SK-N-SH (cell line): ENCODE measurements around the gene EDEM3. TPM values are rescaled to one million over a fixed set of nuclear protein-coding genes. Genes with fewer than 3 reads are reported as not detected.

Experiments used
- CTCF ChIA-PET: fragments of 300-600, 350-600 bp; formaldehyde crosslinking; extraction: SDS; loops from one replicate; lab custom pipeline; 2021; lab: Yijun Ruan, JAX
- POLR2A ChIA-PET: fragments of 350-600 bp; sonication (Branson Sonifier 250); formaldehyde crosslinking; extraction: SDS; loops from one replicate; lab custom pipeline; 2020; ENCODE audit warnings: antibody characterized with exemption, inconsistent platforms; lab: Yijun Ruan, JAX
- DNase-seq: peaks from one replicate; pipeline ENCODE4 v3.0.0; 2012
- H2AFZ ChIP-seq: fragments of 200-600 bp; sonication (generic); 2 replicates; pipeline ENCODE4 v1.8.1; 2016; ENCODE audit warnings: antibody characterized with exemption, mild to moderate bottlenecking, low read depth
- H3F3A ChIP-seq: fragments of 200-600 bp; sonication (generic); replicated peaks from 2 replicates; pipeline ENCODE3; 2016; ENCODE audit warnings: antibody characterized with exemption, mild to moderate bottlenecking; ENCODE audit not compliant: insufficient read depth
- H3K27ac ChIP-seq, 2 experiments: fragments of 200-500 bp in 1 of 2; fragments of 200-600 bp in 1 of 2; sonication (Bioruptor generic) in 1 of 2; sonication (generic), shearing (Covaris generic) in 1 of 2; 2 replicates each; pipeline versions ENCODE4 v1.5.1 to v1.6.1; 2014 to 2016; ENCODE audit warnings: low read depth in 2 of 2, inconsistent platforms in 1 of 2, low read length in 1 of 2, mild to moderate bottlenecking in 1 of 2, mixed read lengths in 1 of 2
- H3K27me3 ChIP-seq: fragments of 200-600 bp; sonication (generic), shearing (Covaris generic); 2 replicates; pipeline ENCODE4 v1.6.1; 2016; ENCODE audit warnings: mixed run types; ENCODE audit not compliant: insufficient read depth
- H3K36me3 ChIP-seq, 2 experiments: fragments of 200-500 bp in 1 of 2; fragments of 200-600 bp in 1 of 2; sonication (Bioruptor generic) in 1 of 2; sonication (generic) in 1 of 2; replicated peaks in 1 of 2; 2 replicates each; pipeline versions ENCODE3 to v1.5.1; 2014 to 2016; ENCODE audit warnings: low read length in 1 of 2, mild to moderate bottlenecking in 1 of 2; ENCODE audit not compliant: insufficient read depth in 2 of 2, control insufficient read depth in 1 of 2
- H3K4me1 ChIP-seq, 2 experiments: fragments of 200-500 bp in 1 of 2; fragments of 200-600 bp in 1 of 2; sonication (Bioruptor generic) in 1 of 2; sonication (generic), shearing (Covaris generic) in 1 of 2; 2 replicates each; pipeline versions ENCODE4 v1.5.1 to v1.6.1; 2014 to 2016; ENCODE audit warnings: low read depth in 1 of 2, low read length in 1 of 2, mixed run types in 1 of 2; ENCODE audit not compliant: insufficient read depth in 2 of 2, control insufficient read depth in 1 of 2
- H3K4me2 ChIP-seq: fragments of 200-600 bp; sonication (generic), shearing (Covaris generic); 2 replicates; pipeline ENCODE4 v1.6.1; 2017; ENCODE audit warnings: mixed run types
- H3K4me3 ChIP-seq, 2 experiments: fragments of 200-500 bp in 1 of 2; fragments of 200-600 bp in 1 of 2; sonication (Bioruptor generic) in 1 of 2; sonication (generic), shearing (Covaris generic) in 1 of 2; 2 replicates each; pipeline versions ENCODE4 v1.5.1 to v1.8.1; 2014 to 2016; ENCODE audit warnings: low read depth in 2 of 2, inconsistent platforms in 1 of 2, low read length in 1 of 2, mild to moderate bottlenecking in 1 of 2, mixed read lengths in 1 of 2, moderate library complexity in 1 of 2
- H3K79me2 ChIP-seq: fragments of 200-600 bp; sonication (generic); 2 replicates; pipeline ENCODE4 v1.8.1; 2017; ENCODE audit warnings: mild to moderate bottlenecking; ENCODE audit not compliant: insufficient read depth
- H3K9ac ChIP-seq: fragments of 200-600 bp; sonication (generic); 2 replicates; pipeline ENCODE4 v1.6.1; 2017; ENCODE audit warnings: mixed run types
- H3K9me2 ChIP-seq: fragments of 200-600 bp; sonication (generic); 2 replicates; pipeline ENCODE4 v1.6.1; 2017; ENCODE audit warnings: mixed run types
- H3K9me3 ChIP-seq: fragments of 200-600 bp; sonication (generic); 2 replicates; pipeline ENCODE4 v1.6.1; 2017; ENCODE audit warnings: mixed run types, mild to moderate bottlenecking, moderate library complexity
- H4K20me1 ChIP-seq: fragments of 200-600 bp; sonication (generic); 2 replicates; pipeline ENCODE4 v1.6.1; 2017; ENCODE audit warnings: mild to moderate bottlenecking, mixed run types; ENCODE audit not compliant: insufficient read depth
- CHD2 ChIP-seq: fragments of 150-350 bp; IDR thresholded peaks from 2 replicates; pipeline ENCODE4 v1.6.1; 2018; ENCODE audit warnings: low read length; ENCODE audit not compliant: partially characterized antibody
- CTCF ChIP-seq: fragments of 200-600 bp; sonication (generic); IDR thresholded peaks from 2 replicates; pipeline ENCODE4 v1.6.1; 2017; ENCODE audit warnings: antibody characterized with exemption, mild to moderate bottlenecking, moderate library complexity
- ELF1 ChIP-seq: IDR thresholded peaks from 2 replicates; pipeline ENCODE4 v1.4.0; 2012
- EP300 ChIP-seq, 2 experiments: IDR thresholded peaks; 2 replicates each; pipeline versions ENCODE4 v1.4.0 to v1.6.1; 2012; ENCODE audit warnings: borderline replicate concordance in 1 of 2, low read depth in 1 of 2, low read length in 1 of 2
- FOSL2 ChIP-seq: IDR thresholded peaks from 2 replicates; pipeline ENCODE4 v1.4.0; 2012; ENCODE audit warnings: low read depth, mild to moderate bottlenecking, moderate library complexity, borderline replicate concordance
- FOXJ3 ChIP-seq: sonication (generic); formaldehyde crosslinking; IDR thresholded peaks from 2 replicates; pipeline ENCODE4 v1.5.1; 2020; ENCODE audit warnings: mild to moderate bottlenecking, missing genetic modification reagents
- FOXM1 ChIP-seq: IDR thresholded peaks from 2 replicates; pipeline ENCODE4 v1.4.0; 2012; ENCODE audit warnings: low read depth, mild to moderate bottlenecking
- GABPA ChIP-seq: IDR thresholded peaks from 2 replicates; pipeline ENCODE4 v1.4.0; 2012; ENCODE audit warnings: low read depth, mild to moderate bottlenecking
- IRF3 ChIP-seq: fragments of 150-350 bp; IDR thresholded peaks from 2 replicates; pipeline ENCODE4 v1.6.1; 2016; ENCODE audit warnings: mild to moderate bottlenecking, low read depth, low read length
- JUND ChIP-seq: IDR thresholded peaks from 2 replicates; pipeline ENCODE4 v1.4.0; 2012
- MEF2A ChIP-seq: IDR thresholded peaks from 2 replicates; pipeline ENCODE4 v1.4.0; 2012; ENCODE audit warnings: low read depth, borderline replicate concordance
- NFIC ChIP-seq: IDR thresholded peaks from 2 replicates; pipeline ENCODE4 v1.4.0; 2012; ENCODE audit warnings: borderline replicate concordance
- PBX3 ChIP-seq: IDR thresholded peaks from 2 replicates; pipeline ENCODE4; 2012
- RCOR1 ChIP-seq: fragments of 150-350 bp; IDR thresholded peaks from 2 replicates; pipeline ENCODE4 v1.6.1; 2017; ENCODE audit warnings: antibody characterized with exemption, low read length
- SMC3 ChIP-seq: IDR thresholded peaks from 2 replicates; pipeline ENCODE4 v1.6.1; 2012; ENCODE audit warnings: low read depth, low read length, improper control_type of control experiment
- TCF12 ChIP-seq: IDR thresholded peaks from 2 replicates; pipeline ENCODE4 v1.4.0; 2012
- TEAD4 ChIP-seq: IDR thresholded peaks from 2 replicates; pipeline ENCODE4 v1.4.0; 2012; ENCODE audit warnings: mild to moderate bottlenecking, borderline replicate concordance; ENCODE audit not compliant: insufficient read depth
- YY1 ChIP-seq: IDR thresholded peaks from 2 replicates; pipeline ENCODE4 v1.4.0; 2012; ENCODE audit warnings: low read depth, mild to moderate bottlenecking
- WGBS: methylation state at CpG from one replicate; pipeline ENCODE4 v1.1.6; 2017; ENCODE audit warnings: low lambda C conversion rate; 5-methylcytosine and 5-hydroxymethylcytosine counted together
- polyA plus RNA-seq, 3 experiments: library from polyadenylated mRNA; depleted of rRNA; stranded (reverse); fragments of >200 nt; gene quantifications; 2 replicates each; pipeline ENCODE4 v1.2.3, GENCODE V29; 2012

EDEM3 gene
- polyA plus RNA-seq, 1 of the 3 experiments (the other 2 are of a cell fraction) = 28.6 TPM

- CTCF ChIA-PET = interaction anchor here (1.0 kb wide), 1 partner anchor 32 kb away, joined by 3 read pairs; no protein-coding TSS in a partner anchor
- Histone ChIP-seq H3K27me3 (no peaks in the 10 kb centered on the region), H3K9me3 (no peaks in the 10 kb centered on the region), H3K36me3 (peaks cover 38 to 44% of the 10 kb centered on the region in 2 experiments), H3F3A (no peaks in the 10 kb centered on the region), H4K20me1 (no peaks in the 10 kb centered on the region), H3K27ac (peak overlapping the region in 1 of 2 experiments; percentile 85; a peak in 2 of 4 replicates), H3K4me1 (peaks cover 18 to 45% of the 10 kb centered on the region in 2 experiments; a peak in 3 of 4 replicates), H3K4me2 (no peak overlapping the region), H2AFZ (no peak overlapping the region)
- no peak for DNase-seq
- TF ChIP-seq RCOR1 (no peak), IRF3 (no peak), EP300 (IDR thresholded peaks at IDR 0.05; ENCODE audit: borderline replicate concordance in 1 of 2, low read depth in 1 of 2, low read length in 1 of 2) (no peak), FOXM1 (no peak), TCF12 (no peak), GABPA (no peak)
- TF ChIP-seq, all 33 proteins: peak for 0
- no peak overlapping the region for H3K4me3 ChIP-seq
- no peaks in the 10 kb centered on the region; the same call in 1 of the 2 replicates for H3K9me2 ChIP-seq
- peaks cover 41% of the 10 kb centered on the region for H3K79me2 ChIP-seq
- POLR2A ChIA-PET = no interaction called here
- 90% methylated on average over 2 of the region's 2 CpGs for WGBS
- no peak overlapping the region for H3K9ac ChIP-seq
Measured at GRCh38 chr1:184745110-184745509, 9.5 kb downstream of the EDEM3 start.

- DNase-seq = no peak
- H3K4me1 ChIP-seq = peaks cover 14 to 39% of the 10 kb centered on the region in 2 experiments; a peak in 3 of 4 replicates
- peaks cover 28% of the 10 kb centered on the region for H3K79me2 ChIP-seq
- H3K9me2 ChIP-seq = no peaks in the 10 kb centered on the region; the same call in 1 of the 2 replicates
- TF ChIP-seq TEAD4 = no peak
- TF ChIP-seq JUND = no peak
- TF ChIP-seq PBX3 = no peak
- TF ChIP-seq FOXM1 = no peak
- TF ChIP-seq YY1 = no peak
- no peak for TF ChIP-seq GABPA
- no peak for TF ChIP-seq ELF1
- no peak for TF ChIP-seq FOXJ3
- TF ChIP-seq MEF2A = no peak
- TF ChIP-seq CTCF = no peak
- no peak for TF ChIP-seq EP300 (IDR thresholded peaks at IDR 0.05; ENCODE audit: borderline replicate concordance in 1 of 2, low read depth in 1 of 2, low read length in 1 of 2)
- TF ChIP-seq CHD2 = no peak
- TF ChIP-seq FOSL2 = no peak
- no peak for TF ChIP-seq NFIC
- TF ChIP-seq SMC3 = no peak
- no peak overlapping the region for H3K4me3 ChIP-seq
- H3K36me3 ChIP-seq = peaks cover 41 to 47% of the 10 kb centered on the region in 2 experiments
- no peak overlapping the region for H3K9ac ChIP-seq
- no peaks in the 10 kb centered on the region for H4K20me1 ChIP-seq
- H3F3A ChIP-seq = no peaks in the 10 kb centered on the region
- no peak overlapping the region for H2AFZ ChIP-seq
- ChIA-PET POLR2A (no interaction called here), CTCF (interaction anchor here (1.2 kb wide), 1 partner anchor 9 kb away, joined by 3 read pairs; no protein-coding TSS in a partner anchor)
- no peak overlapping the region; a peak in 1 of 4 replicates for H3K27ac ChIP-seq
- no peak overlapping the region for H3K4me2 ChIP-seq
- WGBS = 86% methylated on average over 2 of the region's 2 CpGs
- H3K27me3 ChIP-seq = no peaks in the 10 kb centered on the region
- no peaks in the 10 kb centered on the region for H3K9me3 ChIP-seq
Measured at GRCh38 chr1:184743062-184743756, 11.4 kb downstream of the EDEM3 start.
